SU-DHL-6 (cell line): Measurements from ENCODE around the gene SMCP.

Source experiments
- EZH2phosphoT487 ChIP-seq: fragments of 200-600 bp; sonication (generic), shearing (Covaris generic); conservative IDR thresholded peaks from 2 replicates; pipeline ENCODE4 v1.6.1; 2018; ENCODE audit warnings: mild to moderate bottlenecking, antibody characterized with exemption, low read length, moderate library complexity, mixed read lengths
- TF ChIP-seq, protein P1 (sequence below): fragments of 200-600 bp; sonication (generic); IDR thresholded peaks from one replicate; pipeline ENCODE4 v1.5.1; 2017; ENCODE audit warnings: antibody characterized with exemption, mild to moderate bottlenecking, low read length, moderate library complexity; ENCODE audit not compliant: insufficient read depth, poor library complexity, severe bottlenecking

DNA sequence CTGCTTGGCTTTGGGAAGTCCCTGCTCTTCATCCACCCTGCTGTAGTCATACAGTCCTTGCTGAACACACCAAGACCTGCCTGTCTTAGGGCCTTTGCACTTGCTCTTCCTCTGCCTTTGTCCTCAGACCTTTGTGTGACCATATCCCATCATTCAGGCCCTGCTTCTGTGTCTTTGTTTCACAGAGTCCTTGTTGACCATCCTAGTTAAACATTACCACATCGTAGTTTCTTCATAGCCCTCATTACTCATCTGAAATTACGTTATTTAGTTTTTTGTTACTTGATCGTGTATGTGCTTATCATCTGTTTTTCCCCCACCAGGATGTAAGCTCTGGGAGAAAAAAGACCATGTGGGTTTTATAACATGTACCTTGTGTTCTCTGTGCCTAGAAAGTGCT, 50.5 kb downstream of the SMCP start:
- TF ChIP-seq, protein P1, sequence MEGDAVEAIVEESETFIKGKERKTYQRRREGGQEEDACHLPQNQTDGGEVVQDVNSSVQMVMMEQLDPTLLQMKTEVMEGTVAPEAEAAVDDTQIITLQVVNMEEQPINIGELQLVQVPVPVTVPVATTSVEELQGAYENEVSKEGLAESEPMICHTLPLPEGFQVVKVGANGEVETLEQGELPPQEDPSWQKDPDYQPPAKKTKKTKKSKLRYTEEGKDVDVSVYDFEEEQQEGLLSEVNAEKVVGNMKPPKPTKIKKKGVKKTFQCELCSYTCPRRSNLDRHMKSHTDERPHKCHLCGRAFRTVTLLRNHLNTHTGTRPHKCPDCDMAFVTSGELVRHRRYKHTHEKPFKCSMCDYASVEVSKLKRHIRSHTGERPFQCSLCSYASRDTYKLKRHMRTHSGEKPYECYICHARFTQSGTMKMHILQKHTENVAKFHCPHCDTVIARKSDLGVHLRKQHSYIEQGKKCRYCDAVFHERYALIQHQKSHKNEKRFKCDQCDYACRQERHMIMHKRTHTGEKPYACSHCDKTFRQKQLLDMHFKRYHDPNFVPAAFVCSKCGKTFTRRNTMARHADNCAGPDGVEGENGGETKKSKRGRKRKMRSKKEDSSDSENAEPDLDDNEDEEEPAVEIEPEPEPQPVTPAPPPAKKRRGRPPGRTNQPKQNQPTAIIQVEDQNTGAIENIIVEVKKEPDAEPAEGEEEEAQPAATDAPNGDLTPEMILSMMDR: no peak
- no peak for TF ChIP-seq EZH2phosphoT487
